Stromal cell of bone marrow (primary cell): ENCODE results near the gene NUP93.
A peak's percentile ranks its signal among the peaks of the same experiment; 100 is the strongest.
"Not testable (repeated sequence)": the region's sequence is repeated elsewhere in the genome, so short reads cannot be mapped to it uniquely, and the experiment has no call there.

Experiments
- DNase-seq: peaks from one replicate; pipeline ENCODE4 v3.0.0-alpha.2; 2012; ENCODE audit warnings: low read depth

Gene NUP93

GRCh38 chr16:56779906-56780305 lies 50.0 kb downstream of the NUP93 start:
- DNase-seq = no peak

- no peak for DNase-seq
Measured at GRCh38 chr16:56780646-56781045, 50.7 kb downstream of the NUP93 start.

GRCh38 chr16:56781528-56781961 lies 51.6 kb downstream of the NUP93 start:
- no peak for DNase-seq

- no peak for DNase-seq
Measured at GRCh38 chr16:56783344-56783743, 53.4 kb downstream of the NUP93 start.

- no peak for DNase-seq
Measured at GRCh38 chr16:56785317-56785716, 55.4 kb downstream of the NUP93 start.

GRCh38 chr16:56787167-56787566 lies 57.2 kb downstream of the NUP93 start:
- no peak for DNase-seq

- DNase-seq = no peak
Measured at GRCh38 chr16:56788435-56788834, 58.5 kb downstream of the NUP93 start.

GRCh38 chr16:56789360-56789759 lies 59.4 kb downstream of the NUP93 start:
- DNase-seq = peak; percentile 29

GRCh38 chr16:56792967-56793366 lies 63.0 kb downstream of the NUP93 start:
- no peak for DNase-seq

GRCh38 chr16:56793492-56793891 lies 63.6 kb downstream of the NUP93 start:
- DNase-seq = peak; percentile 28

GRCh38 chr16:56795011-56795410 lies 65.1 kb downstream of the NUP93 start:
- no peak for DNase-seq

GRCh38 chr16:56797038-56797437 lies 67.1 kb downstream of the NUP93 start:
- not testable (repeated sequence) for DNase-seq

GRCh38 chr16:56797861-56798260 lies 67.9 kb downstream of the NUP93 start:
- DNase-seq = no peak

GRCh38 chr16:56798955-56799354 lies 69.0 kb downstream of the NUP93 start:
- DNase-seq = no peak

- DNase-seq = no peak
Measured at GRCh38 chr16:56800355-56800754, 70.4 kb downstream of the NUP93 start.

GRCh38 chr16:56801762-56802161 lies 71.8 kb downstream of the NUP93 start:
- DNase-seq = no peak

- DNase-seq = no peak
Measured at GRCh38 chr16:56807011-56807675, 77.2 kb downstream of the NUP93 start.

- DNase-seq = not testable (repeated sequence)
Measured at GRCh38 chr16:56807676-56808067, 77.7 kb downstream of the NUP93 start.

GRCh38 chr16:56810954-56811353 lies 81.0 kb downstream of the NUP93 start:
- DNase-seq = no peak

- DNase-seq = not testable (repeated sequence)
Measured at GRCh38 chr16:56811602-56812001, 81.7 kb downstream of the NUP93 start.

GRCh38 chr16:56812884-56813283 lies 83.0 kb downstream of the NUP93 start:
- DNase-seq = no peak

GRCh38 chr16:56814537-56815432 lies 84.9 kb downstream of the NUP93 start:
- no peak for DNase-seq

GRCh38 chr16:56815721-56816120 lies 85.8 kb downstream of the NUP93 start:
- DNase-seq = no peak
